Measurements from ENCODE around the gene TOP1.

The TOP1 gene

DNA sequence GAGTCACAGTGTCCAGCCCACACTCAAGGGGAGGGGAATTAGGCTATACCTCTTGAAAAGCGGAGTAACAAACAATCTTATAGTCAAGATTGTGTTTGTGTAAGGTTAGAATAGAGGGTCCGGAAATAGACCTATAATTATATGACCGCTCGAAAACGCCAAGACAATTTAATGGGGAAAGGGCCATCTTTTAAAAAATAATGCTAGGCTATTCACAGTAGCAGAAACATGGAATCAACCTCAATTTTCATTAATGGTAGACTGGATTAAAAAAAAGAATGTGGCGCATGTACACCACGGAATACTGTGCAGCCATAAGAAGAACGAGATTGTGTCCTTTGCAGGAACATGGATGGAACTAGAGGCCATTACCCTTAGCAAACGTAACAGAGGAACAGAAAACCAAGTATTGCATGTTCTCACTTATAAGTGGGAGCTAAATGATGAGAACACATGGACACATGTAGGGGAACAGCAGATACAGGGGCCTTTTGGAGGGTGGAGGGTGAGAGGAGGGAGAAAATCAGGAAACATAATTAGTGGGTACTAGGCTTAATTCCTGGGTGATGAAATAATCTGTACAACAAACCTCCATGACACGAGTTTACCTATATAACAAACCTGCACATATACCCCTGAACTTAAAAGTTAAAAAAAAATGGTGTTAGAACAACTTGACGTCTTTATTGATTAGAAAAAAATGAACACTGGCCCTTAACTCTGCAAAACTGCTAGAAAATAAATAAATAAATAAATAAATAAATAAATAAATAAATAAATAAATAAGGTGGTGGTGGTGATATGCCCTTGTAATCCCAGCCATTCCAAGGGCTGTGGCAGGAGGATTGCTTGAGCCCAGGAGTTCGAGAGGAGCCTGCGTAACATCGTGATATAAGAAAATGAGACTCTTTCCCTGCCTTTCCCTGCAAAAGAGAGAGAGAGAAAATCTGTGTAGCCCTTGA lies 30.3 kb downstream of the TOP1 start:
- no peak for DNase-seq

GRCh38 chr20:41061155-41061554 lies 32.5 kb downstream of the TOP1 start:
- DNase-seq = no peak

DNA sequence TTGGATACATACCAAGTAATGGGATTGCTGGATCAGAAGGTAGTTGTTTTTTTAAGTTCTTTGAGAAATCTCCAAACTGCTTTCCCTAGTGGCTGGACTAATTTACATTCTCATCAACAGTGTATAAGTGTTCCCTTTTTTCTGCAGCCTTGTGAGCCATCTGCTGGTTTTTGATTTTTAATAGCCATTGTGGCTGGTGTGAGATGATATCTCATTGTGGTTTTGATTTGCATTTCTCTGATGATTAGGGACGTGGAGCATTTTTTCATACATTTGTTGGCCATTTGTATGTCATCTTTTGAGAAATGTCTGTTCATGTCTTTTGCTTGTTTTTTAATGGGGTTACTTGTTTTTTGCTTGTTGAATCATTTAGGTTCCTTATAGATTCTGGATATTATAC lies 34.8 kb downstream of the TOP1 start:
- no peak for DNase-seq

GRCh38 chr20:41064377-41064776 lies 35.8 kb downstream of the TOP1 start:
- DNase-seq = no peak

DNA sequence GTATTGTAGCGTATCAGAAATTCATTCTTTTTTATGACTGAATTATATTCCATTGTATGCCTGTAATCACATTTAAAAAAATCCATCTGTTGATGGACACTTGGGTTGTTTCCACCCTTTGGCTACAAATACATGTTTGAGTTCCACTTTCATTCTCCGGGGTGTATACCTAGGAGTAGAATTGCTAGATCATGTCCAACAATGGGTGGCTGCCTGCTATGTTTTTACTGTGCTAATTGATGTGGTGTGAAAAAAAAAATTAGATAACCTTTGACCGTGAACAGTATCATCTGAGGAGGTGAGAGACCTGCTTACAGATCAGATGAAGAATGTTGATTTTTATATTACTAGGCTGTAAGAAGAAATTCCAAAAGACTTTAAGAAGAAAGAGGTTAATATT lies 37.1 kb downstream of the TOP1 start:
- no peak for DNase-seq

DNA sequence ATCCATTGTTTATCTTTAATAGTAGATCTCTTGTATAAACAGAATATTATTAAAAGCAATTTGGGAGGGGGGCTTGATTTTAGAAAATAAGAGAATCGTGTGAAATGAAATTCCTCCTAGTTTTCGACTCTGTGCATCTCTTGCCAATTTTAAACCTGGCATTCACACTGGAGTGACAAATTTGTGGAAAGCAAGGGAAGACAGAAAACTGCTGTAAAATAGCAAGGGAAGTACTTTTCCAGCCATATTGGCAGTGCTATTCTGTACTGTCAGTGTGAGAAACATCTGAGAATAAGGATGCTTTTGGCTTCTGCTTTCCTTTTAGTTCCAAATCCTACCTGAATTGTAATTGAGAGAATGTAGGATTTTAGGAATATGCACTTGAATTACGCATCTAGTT lies 40.2 kb downstream of the TOP1 start:
- DNase-seq = no peak

DNA sequence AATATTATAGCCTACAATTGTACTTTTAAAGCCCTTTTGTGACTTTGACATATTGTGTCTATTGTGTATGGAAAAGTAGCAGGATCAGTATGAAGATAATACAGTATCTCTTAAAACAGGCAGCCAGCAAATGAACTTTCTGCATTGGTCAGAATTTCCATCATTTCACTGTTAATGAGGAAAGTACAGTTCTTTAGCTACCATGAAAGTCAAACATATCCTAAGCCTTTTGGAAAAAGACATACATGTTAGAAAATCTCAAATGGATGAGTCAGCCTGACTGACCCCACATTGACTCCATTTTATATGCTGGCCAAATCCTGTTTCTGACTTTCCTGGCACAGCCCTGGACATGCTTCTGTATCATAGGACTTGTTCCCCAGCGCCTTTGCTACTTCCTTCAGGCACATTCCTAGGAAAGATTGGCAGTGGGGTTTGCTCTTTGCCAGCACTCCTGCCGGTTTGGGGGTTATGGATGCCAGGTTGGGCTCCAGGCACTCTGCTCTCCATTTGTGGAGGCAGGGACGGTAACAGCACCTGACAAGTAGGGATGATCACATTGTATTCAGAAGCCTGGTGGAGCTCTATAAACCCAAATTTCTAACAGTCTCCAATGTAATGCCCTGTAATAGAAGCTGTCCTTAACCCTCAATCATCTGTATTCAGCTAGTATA lies 43.7 kb downstream of the TOP1 start:
- DNase-seq = no peak

DNA sequence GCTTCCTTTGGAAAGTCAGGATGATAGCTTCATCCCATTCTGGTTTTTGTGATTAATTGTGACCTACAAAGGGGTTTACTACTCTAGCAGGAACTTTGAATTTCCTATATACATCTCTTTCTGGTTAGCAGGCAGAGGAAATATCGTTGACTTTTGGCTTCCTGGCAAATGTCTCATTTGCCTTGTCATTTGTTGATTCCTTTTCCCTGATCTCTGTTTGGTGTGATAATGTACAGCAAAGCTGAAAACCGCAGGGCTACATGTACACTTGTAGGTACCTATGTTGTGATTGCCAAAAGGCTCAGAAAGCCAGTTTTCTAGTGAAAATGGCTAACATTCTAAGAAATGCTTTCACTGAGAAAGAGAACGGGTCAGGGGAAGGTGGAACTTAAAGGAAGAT lies 44.3 kb downstream of the TOP1 start:
- DNase-seq = no peak

DNA sequence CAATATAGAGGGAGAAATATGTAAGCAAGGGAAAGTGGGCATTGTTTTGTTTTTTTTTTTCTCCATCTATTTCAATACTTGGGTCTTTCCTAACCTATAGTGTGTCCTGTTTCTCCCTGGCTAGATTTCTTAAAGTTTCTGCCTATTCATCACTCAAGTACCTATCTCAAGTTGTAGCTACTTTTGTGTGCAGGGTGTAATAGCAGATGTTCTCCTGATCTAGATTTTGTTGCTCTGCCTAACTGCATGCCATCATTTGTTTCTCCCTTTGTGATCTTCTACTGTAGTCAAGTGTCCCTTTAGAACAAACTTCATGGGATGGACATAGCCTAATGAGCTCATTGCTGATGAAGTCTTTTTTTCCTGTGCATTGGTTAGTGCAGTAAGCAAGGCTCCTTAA lies 45.8 kb downstream of the TOP1 start:
- DNase-seq = no peak

- no peak for DNase-seq
Observed at GRCh38 chr20:41076776-41077175, 48.2 kb downstream of the TOP1 start.

- DNase-seq = no peak
Observed at GRCh38 chr20:41078329-41078728, 49.7 kb downstream of the TOP1 start.

- DNase-seq = no peak
Observed at GRCh38 chr20:41079066-41079465, 50.4 kb downstream of the TOP1 start.

GRCh38 chr20:41080866-41081265 lies 52.2 kb downstream of the TOP1 start:
- no peak for DNase-seq

DNA sequence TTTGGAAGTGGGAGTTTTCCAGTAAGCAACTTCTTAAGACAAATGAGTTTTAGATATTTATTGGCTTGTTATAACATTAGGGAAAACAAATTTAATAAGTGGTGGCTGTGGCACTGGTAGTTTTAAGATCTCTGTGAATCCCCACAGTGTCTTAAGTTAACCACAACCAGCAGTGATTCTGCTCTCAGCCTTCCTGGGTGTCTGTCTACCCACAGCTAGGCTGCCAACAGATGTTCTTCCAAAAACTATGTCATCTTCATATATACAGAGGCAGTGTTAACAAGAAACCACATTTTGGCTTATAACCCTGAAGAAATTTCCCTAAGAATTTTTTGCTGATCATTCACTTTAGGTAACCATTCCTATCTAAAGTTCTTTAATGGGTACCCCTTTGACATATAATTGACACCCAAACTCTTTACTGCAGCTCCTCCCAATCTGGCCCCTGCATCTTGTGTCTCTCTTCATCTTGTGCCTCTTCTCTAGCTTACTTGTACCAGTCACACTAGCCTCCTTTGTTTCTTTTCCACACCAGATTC lies 52.7 kb downstream of the TOP1 start:
- DNase-seq = no peak

DNA sequence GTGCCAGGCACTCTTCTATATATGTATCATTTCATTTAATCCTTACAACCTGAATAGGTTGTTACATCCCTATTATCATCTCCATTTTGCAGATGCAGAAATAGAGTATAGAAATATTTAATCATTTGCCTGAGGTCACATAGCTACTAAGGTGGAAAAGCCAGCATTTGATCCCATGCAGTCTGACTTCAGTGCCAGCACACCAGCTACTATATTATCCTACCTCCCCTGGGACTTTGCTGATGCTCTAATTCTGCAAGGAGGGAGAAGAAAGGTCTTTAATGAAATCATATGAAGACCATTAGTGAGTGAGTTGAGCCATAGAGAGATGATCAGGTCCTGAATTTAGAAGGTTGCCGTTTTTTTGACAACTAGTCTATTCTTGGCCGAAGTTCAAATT lies 53.7 kb downstream of the TOP1 start:
- no peak for DNase-seq

DNA sequence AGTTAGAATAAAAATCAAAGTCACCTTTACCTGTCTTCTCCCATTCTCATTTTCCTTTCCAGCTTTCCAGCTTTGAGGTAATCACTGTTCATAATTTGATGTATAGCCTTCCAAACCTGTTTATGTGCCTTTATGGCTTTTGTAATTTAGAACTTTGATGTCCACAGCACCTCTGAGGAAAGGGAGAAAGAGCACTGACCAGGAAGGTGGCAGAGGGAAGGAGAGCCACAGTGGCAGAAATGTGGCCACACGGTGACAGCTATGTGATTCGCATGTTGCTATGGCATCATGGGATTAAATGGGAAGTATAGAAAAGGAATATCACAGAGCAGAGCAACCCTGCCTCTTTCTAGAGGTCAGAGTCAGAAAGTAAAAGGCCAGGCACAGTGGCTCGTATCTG lies 57.0 kb downstream of the TOP1 start:
- no peak for DNase-seq

GRCh38 chr20:41086402-41087324 lies 58.0 kb downstream of the TOP1 start:
- no peak for DNase-seq

- DNase-seq = no peak
Observed at GRCh38 chr20:41087325-41087685, 58.7 kb downstream of the TOP1 start.

GRCh38 chr20:41087777-41088176 lies 59.2 kb downstream of the TOP1 start:
- DNase-seq = no peak

DNA sequence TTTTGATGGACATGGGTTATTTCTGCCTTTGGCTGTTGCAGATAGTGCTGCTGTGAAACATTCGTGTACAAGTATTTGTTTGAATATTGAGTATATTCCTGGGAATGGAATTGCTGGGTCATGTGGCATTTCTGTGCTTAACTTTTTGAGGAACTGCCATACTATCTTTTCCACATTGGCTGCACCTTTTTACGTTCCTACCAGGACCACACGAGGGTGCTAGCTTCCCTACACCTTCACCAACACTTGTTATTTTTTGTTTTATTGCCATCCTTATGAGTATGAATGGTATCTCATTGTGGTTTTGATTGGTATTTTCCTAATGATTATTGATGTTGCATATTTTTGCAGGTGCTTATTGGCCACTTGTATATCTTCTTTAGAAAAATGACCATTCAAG lies 60.9 kb downstream of the TOP1 start:
- no peak for DNase-seq

- DNase-seq = no peak
Observed at GRCh38 chr20:41091927-41092326, 63.3 kb downstream of the TOP1 start.

- no peak for DNase-seq
Observed at GRCh38 chr20:41094353-41095055, 65.9 kb downstream of the TOP1 start.
